Measurements from ENCODE around the gene NCOA4. TPM values are rescaled to one million over a fixed set of nuclear protein-coding genes. Genes with fewer than 3 reads are reported as not detected.
"Not testable (repeated sequence)": the region's sequence is repeated elsewhere in the genome, so short reads cannot be mapped to it uniquely, and the experiment has no call there.

NCOA4 gene
- polyA plus RNA-seq, 1 experiment, result 108 TPM

GRCh38 chr10:46068905-46069304 lies 38.5 kb upstream of the NCOA4 start:
- TF ChIP-seq CTCF (IDR thresholded peaks at IDR 0.05; ENCODE audit: insufficient read depth, low read depth, low read length), result no peak
- CTCF ChIA-PET, result no interaction called here

GRCh38 chr10:46068117-46068516 lies 37.7 kb upstream of the NCOA4 start:
- Histone ChIP-seq H3K36me3 (ENCODE audit: control insufficient read depth, insufficient read depth, low read length) (no peaks in the 10 kb centered on the region), H3K27me3 (ENCODE audit: control insufficient read depth, insufficient read depth, low read length) (no peaks in the 10 kb centered on the region), H3K4me3 (ENCODE audit: low read depth, low read length) (no peak overlapping the region)
- no peak for TF ChIP-seq CTCF (IDR thresholded peaks at IDR 0.05; ENCODE audit: insufficient read depth, low read depth, low read length)
- CTCF ChIA-PET, result no interaction called here
- DNase-seq (ENCODE audit: low read depth), result no peak
- POLR2A ChIA-PET, result no interaction called here

More at GRCh38 chr10:46068905-46069304, 38.5 kb upstream of the NCOA4 start:
- no peaks in the 10 kb centered on the region for H3K36me3 ChIP-seq (ENCODE audit: control insufficient read depth, insufficient read depth, low read length)
- H3K4me3 ChIP-seq (ENCODE audit: low read depth, low read length), result no peak overlapping the region
- POLR2A ChIA-PET, result no interaction called here
- DNase-seq (ENCODE audit: low read depth), result no peak
- H3K27me3 ChIP-seq (ENCODE audit: control insufficient read depth, insufficient read depth, low read length), result no peaks in the 10 kb centered on the region

- no peak for DNase-seq (ENCODE audit: low read depth)
- no peak for TF ChIP-seq CTCF (IDR thresholded peaks at IDR 0.05; ENCODE audit: insufficient read depth, low read depth, low read length)
- H3K27me3 ChIP-seq (ENCODE audit: control insufficient read depth, insufficient read depth, low read length), result no peaks in the 10 kb centered on the region
- ChIA-PET CTCF (no interaction called here), POLR2A (no interaction called here)
- H3K36me3 ChIP-seq (ENCODE audit: control insufficient read depth, insufficient read depth, low read length), result no peaks in the 10 kb centered on the region
- no peak overlapping the region for H3K4me3 ChIP-seq (ENCODE audit: low read depth, low read length)
These were observed 33.9 kb upstream of the NCOA4 start for GRCh38 chr10:46064269-46064817.

- no peak for TF ChIP-seq CTCF (IDR thresholded peaks at IDR 0.05; ENCODE audit: insufficient read depth, low read depth, low read length)
- CTCF ChIA-PET, result no interaction called here
- DNase-seq (ENCODE audit: low read depth), result no peak
- POLR2A ChIA-PET, result no interaction called here
- Histone ChIP-seq H3K36me3 (ENCODE audit: control insufficient read depth, insufficient read depth, low read length) (no peaks in the 10 kb centered on the region), H3K27me3 (ENCODE audit: control insufficient read depth, insufficient read depth, low read length) (peaks cover 1% of the 10 kb centered on the region; the same call in 1 of the 2 replicates), H3K4me3 (ENCODE audit: low read depth, low read length) (no peak overlapping the region)
These were observed 32.5 kb upstream of the NCOA4 start for GRCh38 chr10:46062723-46063428.

- POLR2A ChIA-PET, result no interaction called here
- no peak for TF ChIP-seq CTCF (IDR thresholded peaks at IDR 0.05; ENCODE audit: insufficient read depth, low read depth, low read length)
- H3K4me3 ChIP-seq (ENCODE audit: low read depth, low read length), result no peak overlapping the region
- H3K27me3 ChIP-seq (ENCODE audit: control insufficient read depth, insufficient read depth, low read length), result peaks cover 1% of the 10 kb centered on the region; the same call in 1 of the 2 replicates
- no peak for DNase-seq (ENCODE audit: low read depth)
- H3K36me3 ChIP-seq (ENCODE audit: control insufficient read depth, insufficient read depth, low read length), result no peaks in the 10 kb centered on the region
- CTCF ChIA-PET, result no interaction called here
These were observed 30.3 kb upstream of the NCOA4 start for GRCh38 chr10:46060706-46061105.

GRCh38 chr10:46057927-46058326 lies 27.5 kb upstream of the NCOA4 start:
- POLR2A ChIA-PET; H3K4me3 ChIP-seq (ENCODE audit: low read depth, low read length); DNase-seq (ENCODE audit: low read depth); H3K27me3 ChIP-seq (ENCODE audit: control insufficient read depth, insufficient read depth, low read length); CTCF ChIA-PET; H3K36me3 ChIP-seq (ENCODE audit: control insufficient read depth, insufficient read depth, low read length): not testable (repeated sequence)

All from BJ (cell line).